ENCODE results near the gene ADAM8.
"Not testable (repeated sequence)": the region's sequence is repeated elsewhere in the genome, so short reads cannot be mapped to it uniquely, and the experiment has no call there.

ADAM8 gene

DNA sequence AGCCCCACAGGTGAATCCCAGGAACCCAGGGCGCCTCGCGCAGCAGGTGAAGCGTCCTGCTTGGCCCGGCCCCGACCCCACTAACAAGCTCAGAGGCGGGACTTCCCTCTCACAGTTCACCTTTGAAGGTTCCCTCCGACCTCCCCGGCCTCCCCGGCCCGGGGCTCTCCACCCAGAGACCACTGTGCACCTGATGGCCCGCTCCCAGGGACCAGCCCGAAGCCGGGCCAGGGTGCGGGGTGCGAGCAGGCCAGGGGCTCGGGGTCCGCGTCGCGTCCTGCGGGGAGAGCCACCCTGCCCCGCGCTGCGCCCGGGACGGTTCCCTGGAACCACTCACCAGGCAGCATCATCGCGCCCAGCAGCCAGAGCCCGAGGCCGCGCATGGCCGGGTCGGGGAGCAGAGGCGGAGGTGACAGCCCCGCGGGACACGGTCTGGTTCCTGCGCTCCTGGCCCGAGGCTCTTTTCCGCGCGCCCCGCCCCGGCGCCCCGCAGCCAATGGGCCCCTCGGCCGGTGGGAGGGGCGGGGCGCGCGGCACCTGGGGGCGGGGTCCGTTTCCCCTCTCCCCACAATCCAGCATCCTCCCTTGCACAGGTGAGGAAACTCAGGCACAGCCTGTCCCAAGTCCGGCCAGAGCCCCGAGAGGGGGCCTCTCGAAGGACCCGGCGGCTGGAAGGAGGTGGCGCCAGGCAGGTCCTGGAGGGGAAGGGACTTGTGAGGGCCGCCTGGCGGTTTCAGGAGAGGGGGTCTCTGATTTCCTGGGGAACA is at the start of gene ADAM8:
TSS of gene ADAM8 (minus strand) at position 434 of the 767 bp plus-strand sequence. CDS start at position 383, 51 bp downstream.
- H3K4me3 ChIP-seq (ENCODE audit: low read length), result peak within 1 kb of the TSS; percentile 31
- TF ChIP-seq, protein P1, sequence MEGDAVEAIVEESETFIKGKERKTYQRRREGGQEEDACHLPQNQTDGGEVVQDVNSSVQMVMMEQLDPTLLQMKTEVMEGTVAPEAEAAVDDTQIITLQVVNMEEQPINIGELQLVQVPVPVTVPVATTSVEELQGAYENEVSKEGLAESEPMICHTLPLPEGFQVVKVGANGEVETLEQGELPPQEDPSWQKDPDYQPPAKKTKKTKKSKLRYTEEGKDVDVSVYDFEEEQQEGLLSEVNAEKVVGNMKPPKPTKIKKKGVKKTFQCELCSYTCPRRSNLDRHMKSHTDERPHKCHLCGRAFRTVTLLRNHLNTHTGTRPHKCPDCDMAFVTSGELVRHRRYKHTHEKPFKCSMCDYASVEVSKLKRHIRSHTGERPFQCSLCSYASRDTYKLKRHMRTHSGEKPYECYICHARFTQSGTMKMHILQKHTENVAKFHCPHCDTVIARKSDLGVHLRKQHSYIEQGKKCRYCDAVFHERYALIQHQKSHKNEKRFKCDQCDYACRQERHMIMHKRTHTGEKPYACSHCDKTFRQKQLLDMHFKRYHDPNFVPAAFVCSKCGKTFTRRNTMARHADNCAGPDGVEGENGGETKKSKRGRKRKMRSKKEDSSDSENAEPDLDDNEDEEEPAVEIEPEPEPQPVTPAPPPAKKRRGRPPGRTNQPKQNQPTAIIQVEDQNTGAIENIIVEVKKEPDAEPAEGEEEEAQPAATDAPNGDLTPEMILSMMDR (conservative IDR thresholded peaks at IDR 0.05; ENCODE audit: low read depth, low read length), result no peak
- DNase-seq (ENCODE audit: low read depth), result no peak

DNA sequence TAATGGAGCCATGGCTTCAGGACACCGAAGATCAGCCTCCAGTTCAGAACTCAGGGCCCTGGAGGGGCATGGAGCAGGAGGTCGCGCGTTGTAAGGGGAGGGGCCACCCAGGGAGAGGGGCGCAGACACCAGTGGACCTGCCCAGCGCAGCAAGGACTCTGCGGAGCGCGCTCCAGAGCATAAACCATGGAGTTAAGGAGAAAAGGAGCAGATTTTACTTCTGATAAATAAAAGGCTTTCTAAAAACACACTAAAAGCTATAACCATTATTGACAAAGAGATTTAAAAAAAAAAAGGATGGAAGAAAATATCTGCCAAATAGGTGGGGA is 49.5 kb upstream of the ADAM8 start:
- no peak for DNase-seq (ENCODE audit: low read depth)
- peak overlapping the region; percentile 31 for H3K4me3 ChIP-seq (ENCODE audit: low read length)

DNA sequence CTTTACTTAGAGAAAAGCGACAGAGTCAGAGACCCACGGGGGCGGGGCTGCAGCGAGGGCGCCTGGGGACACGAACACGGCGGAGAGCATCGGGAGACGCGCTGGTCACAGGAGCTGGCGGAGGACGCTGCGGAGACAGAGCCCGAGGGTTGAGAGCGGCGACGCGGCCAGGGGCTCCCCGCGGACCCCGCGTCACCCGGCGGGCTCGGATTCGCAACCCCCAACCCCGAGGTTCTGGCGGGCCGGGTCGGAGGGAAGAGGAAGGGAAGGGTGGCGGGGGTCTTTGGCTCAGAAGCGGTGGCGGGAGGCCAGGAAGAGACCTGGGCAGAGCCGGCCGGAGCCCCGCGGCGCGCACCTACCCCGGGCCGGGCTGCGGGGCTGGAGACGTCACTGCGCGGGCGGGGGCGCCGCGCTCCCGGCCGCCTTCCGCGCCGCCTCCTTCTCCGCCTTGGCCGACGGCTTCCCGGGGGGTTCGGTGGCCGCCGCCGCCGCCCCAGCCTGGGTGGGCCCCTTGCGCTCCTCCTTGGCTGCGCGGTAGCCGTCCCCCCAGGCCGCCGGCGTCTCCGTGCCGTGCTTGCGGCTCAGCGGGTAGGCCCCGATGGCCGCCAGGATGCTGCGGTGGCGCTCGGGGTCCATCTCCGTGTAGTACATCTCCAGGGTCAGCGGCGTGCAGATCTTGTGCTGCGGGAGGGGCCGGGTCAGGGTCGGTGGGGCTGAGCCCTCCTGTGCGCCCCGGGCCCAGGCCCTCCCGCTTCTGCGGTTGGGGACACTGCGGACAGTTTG is 49.0 kb upstream of the ADAM8 start:
- TF ChIP-seq, protein P1 (conservative IDR thresholded peaks at IDR 0.05; ENCODE audit: low read depth, low read length), result no peak
- H3K4me3 ChIP-seq (ENCODE audit: low read length), result peak overlapping the region; percentile 36
- no peak for DNase-seq (ENCODE audit: low read depth)

More for the DNA sequence above, 49.5 kb upstream of the ADAM8 start:
- TF ChIP-seq, protein P1 (conservative IDR thresholded peaks at IDR 0.05; ENCODE audit: low read depth, low read length), result no peak

DNA sequence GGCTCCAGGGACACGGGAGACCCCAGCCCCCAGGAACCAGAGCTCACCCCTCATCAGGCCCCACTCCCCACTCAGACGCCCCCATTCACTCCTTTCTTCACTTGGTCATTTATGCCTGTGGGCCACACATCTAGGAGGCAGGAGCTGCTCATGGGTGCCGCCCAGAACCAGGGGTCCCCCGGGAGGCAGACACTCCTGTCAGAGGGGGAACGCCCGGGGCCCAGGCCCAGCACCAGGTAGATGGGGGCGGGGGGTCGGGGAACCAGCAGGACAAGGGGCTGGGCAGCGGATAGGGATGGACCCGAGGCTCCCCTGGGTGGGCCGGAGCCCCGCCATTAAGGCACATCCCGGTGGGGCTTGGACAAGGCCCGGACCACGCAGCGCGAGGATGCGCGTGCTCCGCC is 48.2 kb upstream of the ADAM8 start:
- no peak for DNase-seq (ENCODE audit: low read depth)
- TF ChIP-seq, protein P1 (conservative IDR thresholded peaks at IDR 0.05; ENCODE audit: low read depth, low read length), result no peak

DNA sequence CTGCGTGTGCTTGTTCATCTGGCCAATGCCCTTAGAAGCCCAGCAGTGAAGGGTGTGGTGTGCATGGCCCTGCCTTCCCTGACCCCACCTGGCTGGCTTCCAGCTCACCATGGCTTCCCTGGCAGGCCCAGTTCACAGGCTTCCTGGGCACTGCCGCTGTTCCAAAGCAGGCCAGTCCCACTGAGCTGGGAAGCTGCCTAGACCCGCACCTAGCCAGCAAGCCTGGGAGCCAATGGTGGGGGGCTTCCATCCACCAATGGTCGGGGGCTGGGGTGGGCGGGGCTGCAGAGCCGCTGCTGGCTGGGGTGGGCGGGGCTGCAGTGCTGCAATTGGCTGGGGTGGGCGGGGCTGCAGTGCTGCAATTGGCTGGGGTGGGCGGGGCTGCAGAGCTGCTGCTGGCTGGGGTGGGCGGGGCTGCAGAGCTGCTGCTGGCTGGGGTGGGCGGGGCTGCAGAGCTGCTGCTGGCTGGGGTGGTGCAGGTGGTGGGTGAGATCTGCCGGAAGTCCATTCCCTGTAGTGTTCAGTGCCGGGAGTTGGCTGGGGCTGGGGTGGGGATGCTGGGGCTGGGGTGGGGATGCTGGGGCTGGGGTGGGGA is 47.6 kb upstream of the ADAM8 start:
- H3K4me3 ChIP-seq (ENCODE audit: low read length), result peak overlapping the region; percentile 48
- DNase-seq (ENCODE audit: low read depth), result no peak
- TF ChIP-seq, protein P1 (conservative IDR thresholded peaks at IDR 0.05; ENCODE audit: low read depth, low read length), result no peak

More for the DNA sequence above, 48.2 kb upstream of the ADAM8 start:
- H3K4me3 ChIP-seq (ENCODE audit: low read length), result no peak overlapping the region

DNA sequence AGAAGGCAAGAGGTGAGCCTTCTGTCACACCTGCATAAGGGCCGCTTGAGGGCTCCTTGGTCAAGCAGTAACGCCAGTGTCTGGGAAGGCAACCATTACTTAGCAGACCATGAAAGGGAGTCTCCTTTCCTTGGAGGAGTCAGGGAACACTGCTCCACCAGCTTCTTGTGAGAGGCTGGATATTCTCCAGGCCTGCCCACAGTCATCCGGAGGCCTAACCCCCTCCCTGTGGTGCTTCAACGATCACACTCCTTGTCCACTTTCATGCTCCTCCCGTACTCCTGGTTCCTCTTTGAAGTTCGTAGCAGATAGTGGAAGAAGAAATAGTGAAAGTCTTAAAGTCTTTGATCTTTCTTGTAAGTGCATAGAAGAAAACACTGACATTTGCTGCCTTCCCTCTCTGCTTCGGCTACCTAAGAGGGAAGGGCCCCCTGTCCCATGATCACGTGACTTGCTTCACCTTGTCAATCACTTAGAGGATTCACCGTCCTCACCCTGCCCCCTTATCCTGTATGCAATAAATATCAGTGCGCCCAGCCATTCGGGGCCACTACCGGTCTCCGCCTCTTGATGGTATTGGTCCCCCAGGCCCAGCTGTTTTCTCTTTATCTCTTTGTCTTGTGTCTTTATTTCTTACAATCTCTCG is 45.5 kb upstream of the ADAM8 start:
- H3K4me3 ChIP-seq (ENCODE audit: low read length); DNase-seq (ENCODE audit: low read depth): not testable (repeated sequence)

DNA sequence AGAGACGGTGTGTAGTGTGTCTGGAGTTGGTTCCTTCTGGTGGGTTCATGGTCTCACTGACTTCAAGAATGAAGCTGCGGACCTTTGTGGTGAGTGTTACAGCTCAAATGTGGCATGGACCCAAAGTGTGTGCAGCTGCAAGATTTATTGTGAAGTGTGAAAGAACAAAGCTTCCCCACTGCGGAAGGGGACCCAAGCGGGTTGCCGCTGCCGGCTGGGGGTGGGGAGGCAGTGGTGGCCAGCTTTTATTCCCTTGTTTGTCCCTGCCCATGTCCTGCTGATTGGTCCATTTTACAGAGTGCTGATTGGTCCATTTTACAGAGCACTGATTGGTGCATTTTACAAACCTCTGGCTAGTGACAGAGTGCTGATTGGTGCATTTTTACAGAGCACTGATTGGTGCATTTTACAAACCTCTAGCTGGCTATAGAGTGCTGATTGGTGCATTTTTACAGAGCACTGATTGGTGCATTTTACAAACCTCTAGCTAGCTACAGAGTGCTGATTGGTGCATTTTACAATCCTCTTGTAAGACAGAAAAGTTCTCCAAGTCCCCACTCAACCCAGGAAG is 44.3 kb upstream of the ADAM8 start:
- H3K4me3 ChIP-seq (ENCODE audit: low read length); DNase-seq (ENCODE audit: low read depth): not testable (repeated sequence)
